ENCODE measurements around the gene OPTN.
"Not testable (repeated sequence)": the region's sequence is repeated elsewhere in the genome, so short reads cannot be mapped to it uniquely, and the experiment has no call there.

Gene OPTN

DNA sequence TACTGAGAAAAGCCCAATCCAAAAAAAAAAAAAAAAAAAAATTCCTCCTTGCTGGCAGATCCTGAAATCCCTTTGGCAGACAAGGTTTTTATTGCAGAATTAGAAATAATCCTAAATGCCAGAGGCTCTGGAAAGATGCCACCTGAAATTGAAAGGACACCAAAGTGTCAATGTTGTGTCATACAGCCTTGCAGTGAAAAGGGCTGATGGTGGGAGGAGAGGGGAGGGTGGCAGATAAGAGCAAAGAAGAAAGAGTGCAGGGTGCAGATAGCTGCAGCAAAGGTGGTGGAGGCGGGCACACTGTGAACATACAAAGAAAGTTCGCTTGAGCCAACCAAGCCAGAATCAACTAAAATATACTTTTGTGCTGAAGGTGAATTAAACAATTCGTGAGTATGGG lies 8.2 kb upstream of the OPTN start:
- no peak for DNase-seq

DNA sequence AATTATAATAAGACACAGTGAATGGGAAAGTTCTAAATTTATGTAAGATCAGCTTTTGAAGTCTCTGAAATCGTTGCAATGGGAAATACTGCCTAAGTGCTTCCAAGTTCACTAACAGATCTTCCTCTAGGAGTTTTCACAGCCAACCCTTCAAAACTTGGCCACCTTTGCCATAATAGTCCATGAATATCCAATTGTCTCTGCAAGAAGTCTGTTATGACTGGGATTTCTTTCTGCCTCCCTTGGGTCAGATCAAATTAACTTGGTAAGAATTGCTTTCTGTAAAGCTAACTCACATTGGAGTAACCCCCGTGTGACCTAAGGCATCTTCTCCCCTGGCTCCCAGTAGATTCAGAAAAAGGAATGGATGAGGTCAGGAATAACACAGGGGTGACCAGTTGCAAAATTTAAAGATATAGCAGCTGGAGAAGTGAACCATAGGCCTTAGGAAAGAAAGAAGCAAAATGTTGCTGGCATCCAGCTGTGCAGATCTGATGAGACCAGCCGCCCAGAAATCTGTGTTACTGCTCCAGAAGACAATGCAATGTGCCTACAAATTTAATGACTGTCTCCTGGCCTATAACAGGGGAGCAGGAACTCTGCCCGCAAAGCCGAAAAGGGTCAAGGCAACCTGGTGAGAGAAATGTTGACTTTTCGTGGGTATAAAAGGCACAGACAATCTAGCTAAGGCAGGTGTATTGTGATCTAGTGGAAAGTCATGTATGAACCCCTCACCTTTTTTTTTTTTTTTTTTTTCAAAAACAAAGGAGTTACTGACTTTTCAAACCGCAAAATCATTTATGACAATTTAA lies 7.5 kb upstream of the OPTN start:
- no peak for DNase-seq

DNA sequence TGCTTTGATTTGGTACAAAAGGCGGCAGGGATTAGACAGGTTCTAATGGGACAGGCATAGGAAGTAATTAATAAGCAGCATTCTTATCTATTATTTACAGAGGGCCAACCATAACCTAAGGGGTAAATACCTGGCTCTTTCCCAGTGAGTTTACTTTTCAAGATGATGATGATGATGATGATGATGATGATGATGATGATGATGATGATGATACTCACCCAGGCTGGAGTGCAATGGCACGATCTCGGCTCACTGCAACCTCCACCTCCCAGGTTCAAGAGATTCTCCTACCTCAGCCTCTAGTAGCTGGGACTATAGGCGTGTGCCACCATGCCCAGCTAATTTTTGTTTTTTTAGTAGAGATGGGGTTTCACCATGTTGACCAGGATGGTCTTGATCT lies 5.9 kb upstream of the OPTN start:
- DNase-seq: not testable (repeated sequence)

DNA sequence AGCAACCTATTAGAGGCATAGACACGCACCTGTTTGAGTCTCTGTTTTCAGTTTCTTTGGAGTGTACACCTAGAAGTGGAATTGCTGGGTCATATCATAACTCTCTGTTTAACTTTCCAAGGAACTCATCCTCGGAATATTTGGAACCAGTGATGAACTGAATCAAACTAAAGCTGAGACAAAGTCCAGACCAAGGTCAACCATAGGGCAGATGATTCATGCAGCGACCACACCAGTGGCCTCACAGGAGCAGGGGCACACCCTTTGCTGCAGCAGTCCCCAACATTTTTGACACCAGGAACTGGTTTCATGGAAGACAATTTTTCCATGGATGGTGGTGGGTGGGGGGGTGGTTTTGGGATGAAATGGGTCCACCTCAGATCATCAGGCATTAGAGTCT lies 4.9 kb upstream of the OPTN start:
- DNase-seq: no peak

DNA sequence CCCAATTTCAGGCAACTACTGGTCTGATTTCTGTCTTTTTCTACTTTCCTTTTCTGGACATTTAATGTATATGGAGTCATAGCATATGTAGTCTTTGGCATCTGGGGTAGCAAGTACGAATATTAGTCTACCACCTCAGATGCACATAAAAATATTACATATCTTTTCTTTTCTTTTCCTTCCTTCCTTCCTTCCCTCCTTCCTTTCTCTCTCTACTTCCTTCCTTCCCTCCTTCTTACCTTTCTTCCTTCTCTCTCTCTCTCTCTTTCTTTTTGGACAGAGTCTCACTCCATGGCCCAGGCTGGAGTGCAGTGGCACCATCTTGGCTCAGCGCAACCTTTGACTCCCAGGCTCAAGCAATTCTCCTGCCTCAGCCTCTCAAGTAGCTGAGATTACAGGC lies 4.0 kb upstream of the OPTN start:
- no peak for DNase-seq

GRCh38 chr10:13099144-13099665 lies 758 bp upstream of the OPTN start:
- DNase-seq: no peak

- DNase-seq: no peak
Observed at GRCh38 chr10:13100349-13101294, 659 bp downstream of the OPTN start.

GRCh38 chr10:13102002-13102794 lies 2.2 kb downstream of the OPTN start:
- no peak for DNase-seq

DNA sequence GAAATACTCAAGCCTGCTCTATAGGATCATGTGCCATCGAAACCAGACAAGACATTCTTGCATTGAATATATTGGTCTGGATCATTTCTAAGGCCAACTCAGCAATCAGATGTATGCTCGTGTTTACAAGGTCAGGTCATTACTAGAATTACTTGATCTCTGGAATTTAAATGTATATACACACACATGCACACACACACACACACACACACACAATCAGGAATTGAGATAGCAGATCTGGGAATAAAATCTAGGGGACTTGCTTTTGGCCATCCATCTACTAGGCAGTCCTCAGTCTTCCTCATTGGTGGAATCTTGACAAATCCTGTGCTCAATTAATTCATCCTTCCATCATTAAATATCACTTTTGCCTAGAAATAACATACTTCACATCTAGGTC lies 3.6 kb downstream of the OPTN start:
- DNase-seq: no peak

DNA sequence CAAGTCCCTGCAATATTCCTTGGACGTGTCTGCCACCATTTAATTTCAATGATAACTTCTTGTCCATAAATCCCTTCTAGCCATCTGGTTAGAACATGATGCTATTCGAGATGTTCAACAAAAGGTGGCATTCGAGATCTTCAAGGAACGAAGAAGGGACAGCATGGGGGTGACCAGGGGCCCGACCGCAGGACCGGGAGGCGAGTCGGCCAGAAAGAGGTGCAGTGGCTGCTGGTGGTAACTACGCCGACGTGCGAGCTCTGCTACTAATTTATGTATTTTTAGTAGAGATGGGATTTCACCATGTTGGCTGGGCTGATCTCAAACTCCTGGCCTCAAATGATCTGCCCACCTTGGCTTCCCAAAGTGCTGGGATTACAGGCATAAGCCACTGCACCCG lies 4.7 kb downstream of the OPTN start:
- DNase-seq: no peak

GRCh38 chr10:13105184-13105583 lies 5.2 kb downstream of the OPTN start:
- no peak for DNase-seq

GRCh38 chr10:13106387-13107045 lies 6.6 kb downstream of the OPTN start:
- DNase-seq: no peak

DNA sequence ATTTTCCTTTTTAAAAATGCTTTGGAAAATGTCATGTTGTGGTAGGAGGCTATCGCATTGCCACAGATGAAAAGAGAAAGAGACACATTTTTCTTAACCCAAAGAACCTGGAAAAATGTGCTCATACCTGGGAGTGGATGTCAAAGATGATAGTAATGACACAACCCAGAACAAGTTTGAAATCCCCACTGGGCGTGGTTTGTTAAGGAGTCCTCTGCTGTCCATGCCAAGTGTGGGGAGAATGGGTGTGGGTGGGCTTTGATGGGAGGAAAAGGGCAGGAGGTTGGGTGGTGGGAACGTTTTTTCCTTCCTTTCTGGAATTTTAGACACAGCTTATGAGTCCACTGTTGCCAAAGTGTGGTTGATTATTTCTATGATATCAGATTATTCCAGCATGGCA lies 10.9 kb downstream of the OPTN start:
- no peak for DNase-seq

GRCh38 chr10:13113544-13113943 lies 13.6 kb downstream of the OPTN start:
- DNase-seq: no peak

DNA sequence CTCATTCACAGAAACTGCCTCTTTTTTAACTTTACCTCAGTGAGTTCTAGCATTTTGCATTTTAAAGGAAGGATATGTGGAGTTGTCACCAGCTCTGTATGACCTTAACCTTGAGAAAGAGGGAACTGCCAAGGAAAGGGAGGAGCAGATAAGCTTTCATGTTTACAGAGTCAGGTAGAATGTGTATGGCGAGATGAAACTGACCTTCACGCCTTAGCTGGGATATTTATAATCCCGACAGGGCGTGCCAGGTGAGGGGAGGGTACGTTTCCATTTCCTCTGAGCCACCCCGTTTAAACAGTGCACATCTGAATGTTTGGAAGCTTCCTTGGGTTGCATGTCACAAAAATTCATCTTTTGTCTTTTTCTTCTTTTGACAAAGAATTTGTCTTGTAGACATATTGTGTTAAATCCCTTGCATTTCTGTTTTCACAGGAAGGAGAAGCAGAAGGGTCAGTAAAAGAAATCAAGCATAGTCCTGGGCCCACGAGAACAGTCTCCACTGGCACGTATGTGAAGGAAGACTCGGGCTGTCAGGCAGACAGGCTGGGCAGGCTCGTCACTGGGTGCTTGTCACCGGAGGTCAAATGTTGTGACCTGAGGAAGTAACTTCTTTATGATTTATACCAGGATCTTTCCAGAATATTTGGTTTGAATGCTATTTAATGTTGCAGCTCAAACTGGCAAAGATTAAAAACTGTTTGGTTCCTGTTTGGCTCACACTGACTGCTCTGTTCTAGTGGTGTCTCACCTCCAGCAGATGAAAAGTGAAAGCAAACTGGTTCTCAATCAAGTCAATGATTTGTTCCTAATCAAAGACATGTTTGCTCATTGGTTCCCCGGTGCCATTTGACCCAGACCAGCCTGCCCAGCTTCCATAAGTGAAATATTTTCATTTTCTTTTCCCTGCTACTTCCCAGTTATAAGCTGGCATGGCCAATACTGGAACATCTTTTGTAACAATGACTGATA lies 16.2 kb downstream of the OPTN start:
- DNase-seq: no peak

DNA sequence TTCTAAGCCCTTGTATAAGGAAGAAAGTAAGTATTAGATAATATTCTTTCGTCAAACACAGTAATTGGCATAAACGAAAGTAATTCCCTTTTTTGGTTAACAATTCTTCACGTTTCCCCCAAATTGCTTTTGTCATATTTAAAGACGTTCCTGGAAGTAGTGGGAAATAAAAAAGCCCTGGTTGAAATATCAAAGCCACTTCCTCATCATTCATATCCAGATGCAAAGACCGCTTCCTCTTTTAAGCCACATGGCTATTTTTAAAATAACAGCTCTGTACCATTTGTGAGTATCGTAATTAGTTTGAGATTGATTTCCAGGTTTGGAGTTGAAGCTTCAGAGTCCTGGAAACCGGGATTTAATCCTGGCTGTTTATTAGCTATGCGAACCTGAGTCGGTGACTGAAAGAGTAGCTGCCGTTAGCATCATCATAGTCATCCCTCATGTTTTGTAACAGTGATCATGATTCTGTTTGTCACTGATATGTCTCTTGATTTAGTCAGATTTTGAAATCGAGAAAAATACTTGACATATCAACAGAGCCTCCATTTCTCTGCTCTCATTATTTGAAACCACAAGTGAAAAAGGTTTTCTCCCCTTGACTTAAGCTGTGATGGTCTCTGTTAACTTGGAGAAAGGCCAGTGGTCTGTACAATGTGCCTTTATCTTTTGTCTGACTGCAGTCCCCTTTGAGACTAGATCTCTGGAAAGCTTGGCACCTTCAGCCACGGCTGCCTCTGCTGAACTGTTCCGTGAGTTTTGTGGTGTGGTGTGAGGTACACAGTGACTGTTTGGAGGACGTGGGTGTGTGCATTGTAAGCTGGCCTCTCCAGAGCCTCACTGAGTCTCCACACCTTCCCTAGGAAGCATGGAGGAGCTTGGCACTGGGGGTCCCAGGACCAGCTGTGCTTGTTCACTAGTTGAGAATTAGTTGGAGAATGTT lies 18.1 kb downstream of the OPTN start:
- peak; percentile 49 for DNase-seq

DNA sequence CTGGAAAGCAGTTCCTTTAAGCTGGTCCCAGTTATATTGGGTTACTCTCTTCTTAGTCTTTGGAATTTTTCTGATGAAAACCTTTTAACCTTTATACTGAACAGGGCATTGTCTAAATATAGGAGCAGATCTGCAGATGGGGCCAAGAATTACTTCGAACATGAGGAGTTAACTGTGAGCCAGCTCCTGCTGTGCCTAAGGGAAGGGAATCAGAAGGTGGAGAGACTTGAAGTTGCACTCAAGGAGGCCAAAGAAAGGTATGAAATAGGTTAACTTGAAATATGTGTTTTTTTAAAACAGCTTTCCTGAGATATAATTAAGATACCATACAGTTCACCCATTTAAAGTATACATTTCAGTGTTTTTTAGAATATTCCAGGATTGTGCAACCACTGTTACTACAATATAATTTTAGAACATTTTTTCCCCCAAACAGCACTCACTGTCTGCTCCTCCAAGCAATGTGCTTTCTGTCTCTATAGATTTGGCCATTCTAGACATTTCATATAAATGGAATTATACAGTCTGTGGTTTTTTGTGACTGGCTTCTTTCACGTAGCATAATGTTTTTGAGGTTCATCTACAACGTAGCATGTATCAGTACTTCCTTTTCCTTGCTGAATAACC lies 18.9 kb downstream of the OPTN start:
- DNase-seq: no peak

DNA sequence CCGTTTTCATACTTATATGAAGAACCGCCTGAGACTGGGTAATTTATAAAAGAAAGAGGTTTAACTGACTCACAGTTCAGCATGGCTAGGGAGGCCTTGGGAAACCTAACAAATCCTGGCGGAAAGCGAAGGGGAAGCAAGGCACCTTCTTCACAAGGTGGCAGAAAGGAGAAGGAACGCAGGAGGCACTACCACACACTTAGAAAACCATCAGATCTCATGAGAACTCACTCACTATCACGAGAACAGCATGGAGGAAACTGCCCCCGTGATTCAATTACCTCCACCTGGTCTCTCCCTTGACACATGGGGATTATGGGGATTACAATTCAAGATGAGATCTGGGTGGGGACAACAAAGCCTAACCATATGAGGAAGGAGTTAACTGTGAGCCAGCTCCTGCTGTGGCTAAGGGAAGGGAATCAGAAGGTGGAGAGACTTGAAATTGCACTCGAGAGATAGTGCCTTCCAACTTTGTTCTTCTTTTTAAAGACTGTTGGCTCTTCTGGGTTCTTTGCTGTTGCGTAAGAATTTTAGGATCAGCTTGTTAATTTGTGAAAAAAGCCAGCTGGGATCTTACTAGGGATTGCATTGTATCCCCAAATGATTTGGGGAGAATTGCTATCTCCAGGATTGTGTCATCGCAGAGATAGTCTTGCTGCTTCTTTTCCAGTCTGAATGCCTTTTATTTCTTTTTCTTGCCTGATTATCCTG lies 21.0 kb downstream of the OPTN start:
- no peak for DNase-seq

- DNase-seq: no peak
Observed at GRCh38 chr10:13121500-13121854, 21.5 kb downstream of the OPTN start.

Data from SIG-M5 (cell line).